Measurements from ENCODE around the gene PPP2R5A. TPM values are rescaled to one million over a fixed set of nuclear protein-coding genes. Genes with fewer than 3 reads are reported as not detected.
A peak's percentile ranks its signal among the peaks of the same experiment; 100 is the strongest.

Gene PPP2R5A
- total and polyA plus RNA-seq, 2 of the 13 experiments (the other 11 are each of a cell fraction or from before 2014, with no cell fraction given) = 22.0 to 31.4 TPM

DNA sequence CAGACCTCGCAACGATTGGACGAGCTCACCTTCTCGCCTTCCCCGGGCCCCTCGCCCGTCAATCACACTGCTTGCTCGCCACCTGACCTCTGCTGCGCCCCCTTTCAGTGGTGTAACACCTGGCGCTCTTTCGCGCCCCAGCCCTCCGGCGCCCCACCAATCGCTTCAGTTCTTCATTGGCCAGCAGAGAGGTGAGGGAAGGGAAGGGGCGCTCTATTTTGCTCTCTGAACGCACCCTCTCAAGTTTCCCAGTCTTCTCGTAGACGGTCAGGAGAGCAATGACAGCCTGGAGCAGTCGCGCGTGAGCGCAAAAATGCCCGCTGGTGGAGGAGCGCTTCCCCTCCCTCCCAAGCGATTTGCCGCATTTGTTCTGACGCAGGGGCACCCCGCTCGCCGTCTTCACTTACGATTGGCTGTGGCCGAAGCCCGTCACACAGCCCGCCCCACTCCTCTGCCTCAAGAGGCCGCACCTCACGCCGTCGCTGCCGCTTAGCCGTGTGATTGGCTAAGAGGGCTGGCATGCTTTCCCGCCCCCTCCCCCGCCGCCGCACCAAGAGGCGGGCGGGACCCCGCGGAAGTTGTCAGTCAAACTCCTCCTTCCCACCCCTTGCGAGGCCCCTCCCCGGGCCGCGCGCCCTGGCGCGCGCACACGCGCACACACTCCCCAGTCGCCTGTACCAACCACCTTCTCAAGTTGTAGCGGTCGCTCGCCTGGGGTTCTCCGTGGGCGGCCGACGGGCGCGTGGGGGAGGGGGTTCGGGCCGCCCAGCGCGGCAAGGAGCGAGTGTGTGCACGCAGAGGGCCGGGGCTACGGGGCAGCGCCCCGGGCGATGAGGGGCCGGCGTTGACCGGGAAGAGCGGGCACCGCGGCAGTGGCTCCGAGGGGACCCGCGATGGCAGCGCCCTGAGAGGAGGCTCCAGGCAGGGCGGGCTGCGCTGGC is at the start of gene PPP2R5A (continued):
- TF ChIP-seq ZNF841 (CRISPR knock-in tag; IDR thresholded peaks at IDR 0.05; ENCODE audit: borderline replicate concordance) = no peak
- TF ChIP-seq, protein P1, sequence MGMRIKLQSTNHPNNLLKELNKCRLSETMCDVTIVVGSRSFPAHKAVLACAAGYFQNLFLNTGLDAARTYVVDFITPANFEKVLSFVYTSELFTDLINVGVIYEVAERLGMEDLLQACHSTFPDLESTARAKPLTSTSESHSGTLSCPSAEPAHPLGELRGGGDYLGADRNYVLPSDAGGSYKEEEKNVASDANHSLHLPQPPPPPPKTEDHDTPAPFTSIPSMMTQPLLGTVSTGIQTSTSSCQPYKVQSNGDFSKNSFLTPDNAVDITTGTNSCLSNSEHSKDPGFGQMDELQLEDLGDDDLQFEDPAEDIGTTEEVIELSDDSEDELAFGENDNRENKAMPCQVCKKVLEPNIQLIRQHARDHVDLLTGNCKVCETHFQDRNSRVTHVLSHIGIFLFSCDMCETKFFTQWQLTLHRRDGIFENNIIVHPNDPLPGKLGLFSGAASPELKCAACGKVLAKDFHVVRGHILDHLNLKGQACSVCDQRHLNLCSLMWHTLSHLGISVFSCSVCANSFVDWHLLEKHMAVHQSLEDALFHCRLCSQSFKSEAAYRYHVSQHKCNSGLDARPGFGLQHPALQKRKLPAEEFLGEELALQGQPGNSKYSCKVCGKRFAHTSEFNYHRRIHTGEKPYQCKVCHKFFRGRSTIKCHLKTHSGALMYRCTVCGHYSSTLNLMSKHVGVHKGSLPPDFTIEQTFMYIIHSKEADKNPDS (CRISPR knock-in tag; IDR thresholded peaks at IDR 0.05) = no peak; the same call in 1 of the 2 replicates
- TF ChIP-seq ZNF746 (CRISPR knock-in tag; IDR thresholded peaks at IDR 0.05) = no peak; the same call in 1 of the 2 replicates
- no peak for TF ChIP-seq ZNF598 (CRISPR knock-in tag; IDR thresholded peaks at IDR 0.05; ENCODE audit: borderline replicate concordance)
- no peak for TF ChIP-seq SNRNP70 (IDR thresholded peaks at IDR 0.05; ENCODE audit: low read depth, low read length)
- TF ChIP-seq, protein P2, sequence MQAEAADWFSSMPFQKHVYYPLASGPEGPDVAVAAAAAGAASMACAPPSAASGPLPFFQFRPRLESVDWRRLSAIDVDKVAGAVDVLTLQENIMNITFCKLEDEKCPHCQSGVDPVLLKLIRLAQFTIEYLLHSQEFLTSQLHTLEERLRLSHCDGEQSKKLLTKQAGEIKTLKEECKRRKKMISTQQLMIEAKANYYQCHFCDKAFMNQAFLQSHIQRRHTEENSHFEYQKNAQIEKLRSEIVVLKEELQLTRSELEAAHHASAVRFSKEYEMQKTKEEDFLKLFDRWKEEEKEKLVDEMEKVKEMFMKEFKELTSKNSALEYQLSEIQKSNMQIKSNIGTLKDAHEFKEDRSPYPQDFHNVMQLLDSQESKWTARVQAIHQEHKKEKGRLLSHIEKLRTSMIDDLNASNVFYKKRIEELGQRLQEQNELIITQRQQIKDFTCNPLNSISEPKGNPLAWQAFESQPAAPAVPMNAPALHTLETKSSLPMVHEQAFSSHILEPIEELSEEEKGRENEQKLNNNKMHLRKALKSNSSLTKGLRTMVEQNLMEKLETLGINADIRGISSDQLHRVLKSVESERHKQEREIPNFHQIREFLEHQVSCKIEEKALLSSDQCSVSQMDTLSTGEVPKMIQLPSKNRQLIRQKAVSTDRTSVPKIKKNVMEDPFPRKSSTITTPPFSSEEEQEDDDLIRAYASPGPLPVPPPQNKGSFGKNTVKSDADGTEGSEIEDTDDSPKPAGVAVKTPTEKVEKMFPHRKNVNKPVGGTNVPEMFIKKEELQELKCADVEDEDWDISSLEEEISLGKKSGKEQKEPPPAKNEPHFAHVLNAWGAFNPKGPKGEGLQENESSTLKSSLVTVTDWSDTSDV (CRISPR knock-in tag; IDR thresholded peaks at IDR 0.05) = no peak
- TF ChIP-seq, protein P3, sequence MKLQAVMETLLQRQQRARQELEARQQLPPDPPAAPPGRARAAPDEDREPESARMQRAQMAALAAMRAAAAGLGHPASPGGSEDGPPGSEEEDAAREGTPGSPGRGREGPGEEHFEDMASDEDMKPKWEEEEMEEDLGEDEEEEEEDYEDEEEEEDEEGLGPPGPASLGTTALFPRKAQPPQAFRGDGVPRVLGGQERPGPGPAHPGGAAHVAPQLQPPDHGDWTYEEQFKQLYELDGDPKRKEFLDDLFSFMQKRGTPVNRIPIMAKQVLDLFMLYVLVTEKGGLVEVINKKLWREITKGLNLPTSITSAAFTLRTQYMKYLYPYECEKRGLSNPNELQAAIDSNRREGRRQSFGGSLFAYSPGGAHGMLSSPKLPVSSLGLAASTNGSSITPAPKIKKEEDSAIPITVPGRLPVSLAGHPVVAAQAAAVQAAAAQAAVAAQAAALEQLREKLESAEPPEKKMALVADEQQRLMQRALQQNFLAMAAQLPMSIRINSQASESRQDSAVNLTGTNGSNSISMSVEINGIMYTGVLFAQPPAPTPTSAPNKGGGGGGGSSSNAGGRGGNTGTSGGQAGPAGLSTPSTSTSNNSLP (IDR thresholded peaks at IDR 0.05; ENCODE audit: low read depth, low read length) = no peak
- TF ChIP-seq, protein P4, sequence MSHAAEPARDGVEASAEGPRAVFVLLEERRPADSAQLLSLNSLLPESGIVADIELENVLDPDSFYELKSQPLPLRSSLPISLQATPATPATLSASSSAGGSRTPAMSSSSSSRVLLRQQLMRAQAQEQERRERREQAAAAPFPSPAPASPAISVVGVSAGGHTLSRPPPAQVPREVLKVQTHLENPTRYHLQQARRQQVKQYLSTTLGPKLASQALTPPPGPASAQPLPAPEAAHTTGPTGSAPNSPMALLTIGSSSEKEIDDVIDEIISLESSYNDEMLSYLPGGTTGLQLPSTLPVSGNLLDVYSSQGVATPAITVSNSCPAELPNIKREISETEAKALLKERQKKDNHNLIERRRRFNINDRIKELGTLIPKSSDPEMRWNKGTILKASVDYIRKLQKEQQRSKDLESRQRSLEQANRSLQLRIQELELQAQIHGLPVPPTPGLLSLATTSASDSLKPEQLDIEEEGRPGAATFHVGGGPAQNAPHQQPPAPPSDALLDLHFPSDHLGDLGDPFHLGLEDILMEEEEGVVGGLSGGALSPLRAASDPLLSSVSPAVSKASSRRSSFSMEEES (CRISPR knock-in tag; IDR thresholded peaks at IDR 0.05) = peak; percentile 68
- TF ChIP-seq, protein P5, sequence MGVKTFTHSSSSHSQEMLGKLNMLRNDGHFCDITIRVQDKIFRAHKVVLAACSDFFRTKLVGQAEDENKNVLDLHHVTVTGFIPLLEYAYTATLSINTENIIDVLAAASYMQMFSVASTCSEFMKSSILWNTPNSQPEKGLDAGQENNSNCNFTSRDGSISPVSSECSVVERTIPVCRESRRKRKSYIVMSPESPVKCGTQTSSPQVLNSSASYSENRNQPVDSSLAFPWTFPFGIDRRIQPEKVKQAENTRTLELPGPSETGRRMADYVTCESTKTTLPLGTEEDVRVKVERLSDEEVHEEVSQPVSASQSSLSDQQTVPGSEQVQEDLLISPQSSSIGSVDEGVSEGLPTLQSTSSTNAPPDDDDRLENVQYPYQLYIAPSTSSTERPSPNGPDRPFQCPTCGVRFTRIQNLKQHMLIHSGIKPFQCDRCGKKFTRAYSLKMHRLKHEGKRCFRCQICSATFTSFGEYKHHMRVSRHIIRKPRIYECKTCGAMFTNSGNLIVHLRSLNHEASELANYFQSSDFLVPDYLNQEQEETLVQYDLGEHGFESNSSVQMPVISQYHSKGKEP (CRISPR knock-in tag; IDR thresholded peaks at IDR 0.05) = peak; percentile 64; the same call in 1 of the 2 replicates
- TF ChIP-seq GTF2F1 (IDR thresholded peaks at IDR 0.05; ENCODE audit: low read length) = no peak
- TF ChIP-seq, protein P6, sequence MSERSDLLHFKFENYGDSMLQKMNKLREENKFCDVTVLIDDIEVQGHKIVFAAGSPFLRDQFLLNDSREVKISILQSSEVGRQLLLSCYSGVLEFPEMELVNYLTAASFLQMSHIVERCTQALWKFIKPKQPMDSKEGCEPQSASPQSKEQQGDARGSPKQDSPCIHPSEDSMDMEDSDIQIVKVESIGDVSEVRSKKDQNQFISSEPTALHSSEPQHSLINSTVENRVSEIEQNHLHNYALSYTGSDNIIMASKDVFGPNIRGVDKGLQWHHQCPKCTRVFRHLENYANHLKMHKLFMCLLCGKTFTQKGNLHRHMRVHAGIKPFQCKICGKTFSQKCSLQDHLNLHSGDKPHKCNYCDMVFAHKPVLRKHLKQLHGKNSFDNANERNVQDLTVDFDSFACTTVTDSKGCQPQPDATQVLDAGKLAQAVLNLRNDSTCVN (CRISPR knock-in tag; IDR thresholded peaks at IDR 0.05; ENCODE audit: borderline replicate concordance) = no peak; the same call in 1 of the 2 replicates
- no peak for TF ChIP-seq HMGA1 (CRISPR knock-in tag; conservative IDR thresholded peaks at IDR 0.05)
- TF ChIP-seq, protein P7, sequence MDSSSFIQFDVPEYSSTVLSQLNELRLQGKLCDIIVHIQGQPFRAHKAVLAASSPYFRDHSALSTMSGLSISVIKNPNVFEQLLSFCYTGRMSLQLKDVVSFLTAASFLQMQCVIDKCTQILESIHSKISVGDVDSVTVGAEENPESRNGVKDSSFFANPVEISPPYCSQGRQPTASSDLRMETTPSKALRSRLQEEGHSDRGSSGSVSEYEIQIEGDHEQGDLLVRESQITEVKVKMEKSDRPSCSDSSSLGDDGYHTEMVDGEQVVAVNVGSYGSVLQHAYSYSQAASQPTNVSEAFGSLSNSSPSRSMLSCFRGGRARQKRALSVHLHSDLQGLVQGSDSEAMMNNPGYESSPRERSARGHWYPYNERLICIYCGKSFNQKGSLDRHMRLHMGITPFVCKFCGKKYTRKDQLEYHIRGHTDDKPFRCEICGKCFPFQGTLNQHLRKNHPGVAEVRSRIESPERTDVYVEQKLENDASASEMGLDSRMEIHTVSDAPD (CRISPR knock-in tag; IDR thresholded peaks at IDR 0.05) = no peak
- TF ChIP-seq TAF15 (IDR thresholded peaks at IDR 0.05; ENCODE audit: low read depth, low read length, poor library complexity, severe bottlenecking) = no peak

Measured in HepG2 (cell line).